Measurements from ENCODE around the gene NSUN2.

DNA sequence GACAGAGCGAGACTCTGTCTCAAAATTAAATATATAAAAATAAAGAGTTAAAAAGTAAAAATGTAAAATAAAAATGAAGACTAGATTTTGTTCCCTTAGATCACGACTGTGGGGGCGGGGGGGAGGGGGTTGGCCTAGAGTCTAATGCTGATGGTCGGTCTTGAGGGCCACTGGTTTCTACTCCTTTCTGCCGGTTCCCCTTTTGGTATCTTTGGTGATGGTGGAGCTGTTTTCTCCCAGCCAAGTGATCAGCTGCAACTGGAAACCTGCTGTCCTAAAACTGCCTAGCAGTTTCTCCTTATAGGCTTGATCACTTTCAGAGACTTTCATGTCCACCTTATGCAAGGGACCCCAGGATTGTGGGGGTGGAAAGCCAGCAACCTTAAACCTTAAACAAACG, 1.5 kb upstream of the NSUN2 start:
- TF ChIP-seq, protein P1, sequence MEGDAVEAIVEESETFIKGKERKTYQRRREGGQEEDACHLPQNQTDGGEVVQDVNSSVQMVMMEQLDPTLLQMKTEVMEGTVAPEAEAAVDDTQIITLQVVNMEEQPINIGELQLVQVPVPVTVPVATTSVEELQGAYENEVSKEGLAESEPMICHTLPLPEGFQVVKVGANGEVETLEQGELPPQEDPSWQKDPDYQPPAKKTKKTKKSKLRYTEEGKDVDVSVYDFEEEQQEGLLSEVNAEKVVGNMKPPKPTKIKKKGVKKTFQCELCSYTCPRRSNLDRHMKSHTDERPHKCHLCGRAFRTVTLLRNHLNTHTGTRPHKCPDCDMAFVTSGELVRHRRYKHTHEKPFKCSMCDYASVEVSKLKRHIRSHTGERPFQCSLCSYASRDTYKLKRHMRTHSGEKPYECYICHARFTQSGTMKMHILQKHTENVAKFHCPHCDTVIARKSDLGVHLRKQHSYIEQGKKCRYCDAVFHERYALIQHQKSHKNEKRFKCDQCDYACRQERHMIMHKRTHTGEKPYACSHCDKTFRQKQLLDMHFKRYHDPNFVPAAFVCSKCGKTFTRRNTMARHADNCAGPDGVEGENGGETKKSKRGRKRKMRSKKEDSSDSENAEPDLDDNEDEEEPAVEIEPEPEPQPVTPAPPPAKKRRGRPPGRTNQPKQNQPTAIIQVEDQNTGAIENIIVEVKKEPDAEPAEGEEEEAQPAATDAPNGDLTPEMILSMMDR (IDR thresholded peaks at IDR 0.05), result no peak
- no peak for TF ChIP-seq POLR2A (IDR thresholded peaks at IDR 0.05)
- TF ChIP-seq EP300 (IDR thresholded peaks at IDR 0.05), result no peak
